Colonic mucosa (tissue), 4 donors: ENCODE results near the gene IMPDH2. TPM values are rescaled to one million over a fixed set of nuclear protein-coding genes. Genes with fewer than 3 reads are reported as not detected.

Source experiments
- DNase-seq: peaks from one replicate; pipeline ENCODE4 v3.0.0-alpha.2; 2020
- H3K27ac ChIP-seq: fragments of 200-600 bp; one replicate; pipeline ENCODE4 v1.8.0; 2021
- H3K27me3 ChIP-seq: fragments of 200-600 bp; one replicate; pipeline ENCODE4 v1.8.0; 2021
- H3K36me3 ChIP-seq: fragments of 200-600 bp; one replicate; pipeline ENCODE4 v1.8.0; 2021
- H3K4me1 ChIP-seq: fragments of 200-600 bp; one replicate; pipeline ENCODE4 v1.8.0; 2021; ENCODE audit warnings: mild to moderate bottlenecking
- H3K4me3 ChIP-seq: fragments of 200-600 bp; one replicate; pipeline ENCODE4 v1.8.0; 2021
- H3K9ac ChIP-seq, 2 donors: one replicate each; pipeline ENCODE4 v1.7.0; 2013; ENCODE audit warnings: control low read depth in 2 of 2, low read depth in 2 of 2, low read length in 2 of 2
- H3K9me3 ChIP-seq: fragments of 200-600 bp; one replicate; pipeline ENCODE4 v1.8.0; 2021
- intact Hi-C: fragments of 100-400 bp; cut with DNase I; formaldehyde crosslinking; loops from one replicate; pipeline ENCODE4 v1.14.1; 2022
- total RNA-seq, 2 donors: library from RNA; stranded (reverse); fragmentation: NEBNext Ultra II Directional in 1 of 2; extraction: Animal tissue kit (Norgen Biotek cat#: 25700) in 1 of 2; gene quantifications; one replicate each; pipeline ENCODE4 v1.2.1, GENCODE V29; 2021
- TF ChIP-seq, protein P1 (sequence below): fragments of 200-600 bp; IDR thresholded peaks from one replicate; pipeline ENCODE4 v1.8.0; 2022; ENCODE audit warnings: antibody characterized with exemption, mild to moderate bottlenecking
- donor health status: healthy.
- donor health status: DM: no; HTN: no; CAD: no.
- donor health status: DM: no; HTN: no; CAD: no.

The IMPDH2 gene
- total RNA-seq, 2 donors from 2014 or later, result 126 to 249 TPM

DNA sequence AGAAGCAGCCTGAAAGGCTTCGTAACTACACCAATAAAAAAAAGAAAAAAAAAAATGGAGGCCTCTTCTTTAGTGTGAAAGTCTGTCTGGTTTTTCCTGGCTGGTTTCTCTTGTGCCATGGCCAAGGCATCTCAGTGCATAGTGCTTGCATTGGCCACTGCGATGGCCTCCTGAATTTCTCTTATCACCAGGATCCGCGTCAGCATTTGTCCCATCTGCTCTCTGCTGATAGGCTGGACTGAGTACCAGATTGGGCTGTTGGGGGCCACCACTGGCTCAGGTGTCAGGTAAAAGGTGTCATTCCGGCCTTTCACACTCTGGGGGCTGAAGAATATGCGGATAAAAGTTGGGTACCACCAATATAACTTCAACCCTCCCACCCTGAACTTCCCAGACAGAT lies 1.1 kb upstream of the IMPDH2 start:
- peaks cover 13% of the 10 kb centered on the region for H3K36me3 ChIP-seq
- intact Hi-C loops, result no loop called here
- no peak overlapping the region for H3K27ac ChIP-seq
- no peak overlapping the region for H3K9ac ChIP-seq
- no peak for DNase-seq
- no peak overlapping the region for H3K4me3 ChIP-seq
- no peaks in the 10 kb centered on the region for H3K27me3 ChIP-seq
- H3K4me1 ChIP-seq, result peaks cover 7% of the 10 kb centered on the region
- TF ChIP-seq, protein P1, sequence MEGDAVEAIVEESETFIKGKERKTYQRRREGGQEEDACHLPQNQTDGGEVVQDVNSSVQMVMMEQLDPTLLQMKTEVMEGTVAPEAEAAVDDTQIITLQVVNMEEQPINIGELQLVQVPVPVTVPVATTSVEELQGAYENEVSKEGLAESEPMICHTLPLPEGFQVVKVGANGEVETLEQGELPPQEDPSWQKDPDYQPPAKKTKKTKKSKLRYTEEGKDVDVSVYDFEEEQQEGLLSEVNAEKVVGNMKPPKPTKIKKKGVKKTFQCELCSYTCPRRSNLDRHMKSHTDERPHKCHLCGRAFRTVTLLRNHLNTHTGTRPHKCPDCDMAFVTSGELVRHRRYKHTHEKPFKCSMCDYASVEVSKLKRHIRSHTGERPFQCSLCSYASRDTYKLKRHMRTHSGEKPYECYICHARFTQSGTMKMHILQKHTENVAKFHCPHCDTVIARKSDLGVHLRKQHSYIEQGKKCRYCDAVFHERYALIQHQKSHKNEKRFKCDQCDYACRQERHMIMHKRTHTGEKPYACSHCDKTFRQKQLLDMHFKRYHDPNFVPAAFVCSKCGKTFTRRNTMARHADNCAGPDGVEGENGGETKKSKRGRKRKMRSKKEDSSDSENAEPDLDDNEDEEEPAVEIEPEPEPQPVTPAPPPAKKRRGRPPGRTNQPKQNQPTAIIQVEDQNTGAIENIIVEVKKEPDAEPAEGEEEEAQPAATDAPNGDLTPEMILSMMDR, result no peak
- H3K9me3 ChIP-seq, result no peaks in the 10 kb centered on the region

DNA sequence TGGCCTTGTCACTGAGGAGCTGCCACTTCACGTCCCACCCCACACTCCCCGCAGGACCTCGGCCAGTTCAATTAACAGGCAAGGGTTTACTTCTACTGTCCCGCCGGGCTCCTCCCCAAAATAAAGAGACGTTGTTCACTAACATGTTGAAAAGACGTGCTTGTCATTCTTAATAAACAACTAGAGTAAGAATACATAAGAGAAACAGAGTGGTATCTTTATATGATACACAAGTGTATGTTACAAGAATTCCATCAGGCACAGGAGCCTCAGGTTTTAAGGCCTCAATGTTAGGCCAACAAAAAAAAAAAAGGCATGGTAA lies 326 bp upstream of the IMPDH2 start:
- Histone ChIP-seq H3K4me1 (peaks cover 7% of the 10 kb centered on the region), H3K27me3 (no peaks in the 10 kb centered on the region), H3K9me3 (no peaks in the 10 kb centered on the region), H3K9ac (peak overlapping the region in 1 of 2 donors; percentile 91), H3K4me3 (peak overlapping the region; percentile 66), H3K27ac (peak overlapping the region; percentile 77), H3K36me3 (peaks cover 13% of the 10 kb centered on the region)
- intact Hi-C loops, result no loop called here
- TF ChIP-seq, protein P1, result no peak
- DNase-seq, result no peak

DNA sequence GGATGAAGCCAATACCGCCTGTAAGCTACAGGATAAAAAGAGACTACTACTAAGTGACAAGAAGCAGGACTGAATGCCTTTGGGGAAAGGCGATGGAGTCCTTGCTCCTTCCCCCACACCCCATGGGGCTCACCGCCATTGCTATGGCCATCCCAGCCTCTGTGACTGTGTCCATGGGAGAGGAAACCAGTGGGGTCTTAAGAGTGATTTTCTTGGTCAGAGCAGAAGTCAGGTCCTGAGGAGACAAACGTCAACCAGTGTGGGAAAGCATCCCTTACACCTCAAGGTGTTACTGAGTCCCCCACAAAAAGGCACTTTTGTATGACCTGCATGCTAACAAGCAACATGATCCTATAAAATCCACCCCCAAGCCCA lies 913 bp downstream of the IMPDH2 start:
- no peaks in the 10 kb centered on the region for H3K9me3 ChIP-seq
- TF ChIP-seq, protein P1, result no peak
- DNase-seq, result no peak
- H3K9ac ChIP-seq, result peak overlapping the region; percentile 91 to 97
- peaks cover 8% of the 10 kb centered on the region for H3K4me1 ChIP-seq
- peak overlapping the region; percentile 77 for H3K27ac ChIP-seq
- no peaks in the 10 kb centered on the region for H3K27me3 ChIP-seq
- intact Hi-C loops, result no loop called here
- H3K4me3 ChIP-seq, result peak overlapping the region; percentile 66
- H3K36me3 ChIP-seq, result peaks cover 14% of the 10 kb centered on the region

DNA sequence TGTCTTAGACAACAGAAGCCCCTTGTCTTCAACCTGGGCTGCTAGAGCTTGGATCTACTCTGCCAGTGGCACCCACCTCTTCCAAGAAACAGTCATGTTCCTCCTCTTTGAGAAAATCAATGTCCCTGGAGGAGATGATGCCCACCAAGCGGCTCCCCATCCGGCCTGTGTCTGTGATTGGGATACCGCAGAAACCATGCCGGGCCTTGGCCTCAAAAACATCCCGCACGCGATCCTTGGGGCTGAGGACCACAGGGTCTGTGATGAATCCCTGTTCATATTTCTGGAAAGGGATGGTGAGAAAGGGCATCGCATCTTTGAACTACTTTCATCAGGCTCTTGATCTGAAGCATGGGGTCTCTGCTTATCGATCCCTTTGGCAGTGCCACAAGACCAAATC lies 1.6 kb downstream of the IMPDH2 start:
- H3K9ac ChIP-seq, result peak overlapping the region in 1 of 2 donors; percentile 91
- H3K4me3 ChIP-seq, result no peak overlapping the region
- no peaks in the 10 kb centered on the region for H3K27me3 ChIP-seq
- peaks cover 8% of the 10 kb centered on the region for H3K36me3 ChIP-seq
- H3K4me1 ChIP-seq, result peaks cover 15% of the 10 kb centered on the region
- H3K9me3 ChIP-seq, result no peaks in the 10 kb centered on the region
- intact Hi-C loops, result no loop called here
- TF ChIP-seq, protein P1, result no peak
- no peak overlapping the region for H3K27ac ChIP-seq
- no peak for DNase-seq

DNA sequence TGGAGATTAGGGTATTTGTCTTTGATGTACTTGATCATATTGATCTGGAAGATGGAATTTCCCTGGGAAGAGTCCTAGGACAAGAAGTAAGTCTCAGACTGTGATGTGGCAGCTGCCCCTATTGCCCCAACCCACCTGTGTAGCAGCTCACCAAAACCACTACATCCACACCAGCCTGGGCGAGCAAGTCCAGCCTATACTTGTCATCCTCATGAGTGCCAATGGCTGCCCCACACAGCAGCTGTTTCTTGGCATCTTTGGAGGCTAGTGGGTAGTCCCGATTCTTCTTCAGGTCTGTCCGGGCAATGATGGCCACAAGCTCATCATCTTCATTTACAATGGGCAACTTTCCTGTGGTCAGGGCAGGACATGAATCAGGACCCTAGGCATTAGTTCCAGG lies 2.7 kb downstream of the IMPDH2 start:
- no peak overlapping the region for H3K27ac ChIP-seq
- H3K4me3 ChIP-seq, result no peak overlapping the region
- no peaks in the 10 kb centered on the region for H3K27me3 ChIP-seq
- TF ChIP-seq, protein P1, result no peak
- peaks cover 15% of the 10 kb centered on the region for H3K4me1 ChIP-seq
- no peak overlapping the region for H3K9ac ChIP-seq
- no peak for DNase-seq
- peaks cover 4% of the 10 kb centered on the region for H3K36me3 ChIP-seq
- intact Hi-C loops, result no loop called here
- no peaks in the 10 kb centered on the region for H3K9me3 ChIP-seq
